Keratinocyte (primary cell): ENCODE results near the gene ADGRB3. TPM values are rescaled to one million over a fixed set of nuclear protein-coding genes. Genes with fewer than 3 reads are reported as not detected.

Experiments
- DNase-seq: peaks from one replicate; pipeline ENCODE4 v3.0.0-alpha.2; 2011; ENCODE audit warnings: low read depth, missing footprints, low spot score
- FAIRE-seq: peaks from 2 replicates; lab custom pipeline; 2011; peaks lifted over from hg19 to GRCh38; lab: Jason Lieb, UNC
- H2AFZ ChIP-seq: 2 replicates; pipeline ENCODE4 v1.6.0; 2012; ENCODE audit warnings: low read length, control low read depth, inconsistent platforms; ENCODE audit not compliant: control insufficient read depth
- H3K27ac ChIP-seq: 2 replicates; pipeline ENCODE4 v1.5.1; 2011; ENCODE audit warnings: low read length; ENCODE audit not compliant: control insufficient read depth, insufficient read depth
- H3K27me3 ChIP-seq: 3 replicates; pipeline ENCODE4 v1.6.0; 2011; ENCODE audit warnings: low read length; ENCODE audit not compliant: control insufficient read depth, insufficient read depth; ENCODE audit errors: extremely low read depth
- H3K36me3 ChIP-seq, 2 experiments: 2 replicates in 1 of 2; 3 replicates in 1 of 2; pipeline ENCODE4 v1.5.1; 2011; ENCODE audit warnings: low read length in 2 of 2, mild to moderate bottlenecking in 1 of 2; ENCODE audit not compliant: control insufficient read depth in 2 of 2, insufficient read depth in 2 of 2; ENCODE audit errors: extremely low read depth in 1 of 2
- H3K4me1 ChIP-seq: 3 replicates; pipeline ENCODE4 v1.5.1; 2011; ENCODE audit warnings: low read length; ENCODE audit not compliant: control insufficient read depth, insufficient read depth; ENCODE audit errors: extremely low read depth
- H3K4me2 ChIP-seq: 3 replicates; pipeline ENCODE4 v1.6.0; 2011; ENCODE audit warnings: low read depth, low read length; ENCODE audit not compliant: control insufficient read depth, insufficient read depth; ENCODE audit errors: extremely low read depth
- H3K4me3 ChIP-seq, 3 experiments: fragments of 200-600 bp in 1 of 3; sonication (generic) in 1 of 3; 2 replicates in 2 of 3; 3 replicates in 1 of 3; pipeline ENCODE4 v1.5.1; 2011 to 2016; ENCODE audit warnings: low read length in 3 of 3, mild to moderate bottlenecking in 3 of 3, control low read depth in 2 of 3, inconsistent platforms in 1 of 3, low read depth in 1 of 3, mixed read lengths in 1 of 3, mixed run types in 1 of 3, moderate library complexity in 1 of 3; ENCODE audit not compliant: control insufficient read depth in 2 of 3, insufficient read depth in 2 of 3; ENCODE audit errors: extremely low read depth in 1 of 3
- H3K79me2 ChIP-seq: 2 replicates; pipeline ENCODE4 v1.6.0; 2012; ENCODE audit warnings: low read length; ENCODE audit not compliant: control insufficient read depth, insufficient read depth
- H3K9ac ChIP-seq: 3 replicates; pipeline ENCODE4 v1.6.0; 2011; ENCODE audit warnings: low read length; ENCODE audit not compliant: control insufficient read depth, insufficient read depth; ENCODE audit errors: extremely low read depth
- H3K9me1 ChIP-seq: 3 replicates; pipeline ENCODE4 v1.6.0; 2011; ENCODE audit warnings: low read length; ENCODE audit not compliant: control insufficient read depth, insufficient read depth; ENCODE audit errors: extremely low read depth
- H3K9me3 ChIP-seq: 2 replicates; pipeline ENCODE4 v1.5.1; 2012; ENCODE audit warnings: low read depth, low read length; ENCODE audit not compliant: control insufficient read depth
- H4K20me1 ChIP-seq: 3 replicates; pipeline ENCODE4 v1.6.0; 2011; ENCODE audit warnings: low read length; ENCODE audit not compliant: control insufficient read depth, insufficient read depth; ENCODE audit errors: extremely low read depth
- CTCF ChIP-seq, 3 experiments: IDR thresholded peaks in 1 of 3; conservative IDR thresholded peaks in 1 of 3; optimal IDR thresholded peaks in 1 of 3; 2 replicates in 2 of 3; 3 replicates in 1 of 3; pipeline versions ENCODE3 to v1.5.1; 2011; ENCODE audit warnings: low read length in 3 of 3, mild to moderate bottlenecking in 3 of 3, moderate library complexity in 2 of 3, control low read depth in 1 of 3, inconsistent platforms in 1 of 3; ENCODE audit not compliant: insufficient read depth in 2 of 3; ENCODE audit errors: extremely low read depth in 1 of 3
- EZH2 ChIP-seq: IDR thresholded peaks from one replicate; pipeline ENCODE4 v1.6.1; 2012; ENCODE audit warnings: inconsistent platforms, mild to moderate bottlenecking, low read length, moderate library complexity
- dilution Hi-C: fragments of 300-500 bp; cut with MboI; formaldehyde crosslinking; loops from one replicate; pipeline ENCODE4 v1.7.0; 2020; ENCODE audit warnings: low sequenced_read_pairs; ENCODE audit not compliant: extremely low pct_ligation_motif_present
- polyA plus RNA-seq, 5 experiments: library from polyadenylated mRNA; depleted of rRNA in 3 of 5; stranded (reverse) in 3 of 5; stranded (forward) in 1 of 5; unstranded in 1 of 5; fragments of >200 nt; gene quantifications; 1 replicate in 1 of 5; 2 replicates in 3 of 5; 3 replicates in 1 of 5; pipeline versions ENCODE4 v1.2.1 to v1.2.3, GENCODE V29; 2011 to 2012; ENCODE audit warnings: missing spikeins in 2 of 5, low read depth in 1 of 5, low replicate concordance in 1 of 5

The ADGRB3 gene
- polyA plus RNA-seq, 1 donor (not counting 4 experiments of a cell fraction or from before 2014, with no cell fraction given), result not detected

DNA sequence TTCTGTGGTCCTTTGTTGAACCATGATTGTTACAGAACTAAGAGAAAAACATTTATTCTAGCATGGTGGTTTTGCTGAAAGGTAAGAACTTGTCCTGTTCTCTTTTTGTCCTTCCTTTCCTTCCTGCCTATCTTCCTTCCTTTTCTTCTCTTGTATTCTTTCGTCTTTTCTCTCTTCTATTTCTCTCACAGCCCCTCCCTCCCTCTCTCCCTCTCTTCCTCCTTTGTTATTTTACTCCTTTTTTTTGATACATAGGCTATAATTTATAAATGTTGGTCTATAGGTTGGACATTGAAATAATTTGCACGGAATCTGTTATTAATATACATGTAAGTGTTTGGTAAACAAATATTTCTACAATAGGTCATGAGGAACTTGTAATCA lies 18.6 kb downstream of the ADGRB3 start:
- dilution Hi-C loops, result no loop called here
- no peaks in the 10 kb centered on the region for H3K9me1 ChIP-seq
- no peak overlapping the region for H3K27ac ChIP-seq
- TF ChIP-seq CTCF (optimal IDR thresholded peaks at IDR 0.05 in 1 of 3, IDR thresholded peaks at IDR 0.05 in 1 of 3, conservative IDR thresholded peaks at IDR 0.05 in 1 of 3; ENCODE audit: extremely low read depth in 1 of 3, insufficient read depth in 2 of 3, low read length in 3 of 3) (no peak), EZH2 (no peak)
- H3K36me3 ChIP-seq, result no peaks in the 10 kb centered on the region
- no peak overlapping the region for H3K4me3 ChIP-seq
- H3K9me3 ChIP-seq, result no peaks in the 10 kb centered on the region
- no peaks in the 10 kb centered on the region for H4K20me1 ChIP-seq
- H3K4me1 ChIP-seq, result no peaks in the 10 kb centered on the region
- DNase-seq (no peak), FAIRE-seq (no peak)
- H2AFZ ChIP-seq, result no peak overlapping the region
- no peak overlapping the region for H3K4me2 ChIP-seq
- no peaks in the 10 kb centered on the region for H3K79me2 ChIP-seq
- no peaks in the 10 kb centered on the region for H3K27me3 ChIP-seq
- H3K9ac ChIP-seq, result no peak overlapping the region

DNA sequence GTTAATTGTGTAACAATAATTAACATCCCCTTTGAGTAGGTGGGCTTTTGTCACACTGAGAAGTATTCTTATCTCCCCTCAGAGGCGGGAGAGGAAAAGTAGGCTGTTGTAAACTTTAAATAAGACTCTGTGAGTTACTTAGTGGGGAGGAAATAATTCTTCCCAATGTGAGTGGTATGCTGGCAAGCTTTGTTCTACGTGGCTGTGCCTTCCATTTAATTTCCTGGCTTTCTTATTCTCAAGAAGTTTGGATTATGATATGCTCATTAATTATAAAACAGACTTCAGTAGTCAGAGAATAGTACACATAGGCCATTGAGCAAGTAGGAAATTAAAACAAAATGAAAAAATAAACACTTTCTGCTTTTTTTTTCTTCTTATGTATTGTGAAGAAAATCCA lies 19.1 kb downstream of the ADGRB3 start:
- no peak for FAIRE-seq

More for the DNA sequence above, 19.1 kb downstream of the ADGRB3 start:
- Histone ChIP-seq H2AFZ (no peak overlapping the region), H3K9me3 (no peaks in the 10 kb centered on the region), H3K36me3 (no peaks in the 10 kb centered on the region), H3K4me2 (no peak overlapping the region), H3K4me3 (no peak overlapping the region), H3K27me3 (no peaks in the 10 kb centered on the region), H3K27ac (no peak overlapping the region), H3K9ac (no peak overlapping the region), H3K79me2 (no peaks in the 10 kb centered on the region), H3K9me1 (no peaks in the 10 kb centered on the region), H3K4me1 (no peaks in the 10 kb centered on the region), H4K20me1 (no peaks in the 10 kb centered on the region)
- DNase-seq, result no peak
- dilution Hi-C loops, result no loop called here
- TF ChIP-seq CTCF (optimal IDR thresholded peaks at IDR 0.05 in 1 of 3, IDR thresholded peaks at IDR 0.05 in 1 of 3, conservative IDR thresholded peaks at IDR 0.05 in 1 of 3; ENCODE audit: extremely low read depth in 1 of 3, insufficient read depth in 2 of 3, low read length in 3 of 3) (no peak), EZH2 (no peak)
